ENCODE measurements around the gene DECR2. TPM values are rescaled to one million over a fixed set of nuclear protein-coding genes. Genes with fewer than 3 reads are reported as not detected.

DECR2 gene
- total and polyA plus RNA-seq, 2 of the 13 experiments (the other 11 are each of a cell fraction or from before 2014, with no cell fraction given), result 36.3 to 44.6 TPM

DNA sequence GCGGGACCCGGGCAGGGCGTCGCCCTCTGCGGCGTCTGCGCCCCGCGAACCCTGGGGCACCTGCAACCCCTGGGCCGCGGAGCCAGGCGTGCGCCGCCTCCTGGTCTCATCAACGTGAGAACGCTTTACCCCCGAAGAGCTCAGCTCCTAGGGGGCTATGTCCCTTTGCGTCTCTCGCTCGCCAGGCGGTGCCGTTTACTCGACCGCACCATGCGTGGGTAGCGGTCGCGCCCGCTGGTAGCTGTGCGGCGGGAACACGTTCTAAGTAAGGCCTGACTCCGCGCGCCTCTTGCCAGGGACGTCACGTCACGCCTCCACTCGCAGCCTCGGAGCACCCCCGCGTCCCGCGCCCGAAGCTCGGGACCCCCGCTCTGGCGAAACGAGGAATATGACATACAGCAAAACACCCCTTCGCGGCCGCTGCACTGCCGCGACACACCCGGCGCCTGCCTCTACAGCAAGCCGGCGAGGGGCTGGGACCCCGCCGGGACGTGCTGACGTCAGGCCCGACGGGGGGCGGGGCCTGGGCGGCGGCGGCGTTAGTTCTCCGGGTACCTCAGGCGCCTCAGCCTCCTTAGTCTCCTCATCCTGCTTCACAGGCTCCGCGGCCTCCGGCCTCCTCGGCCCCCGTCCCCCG is 23.5 kb downstream of the DECR2 start, which contains the start of gene RAB11FIP3 (continued):
- TF ChIP-seq PHB2 (IDR thresholded peaks at IDR 0.05; ENCODE audit: partially characterized antibody), result no peak
- TF ChIP-seq SNAPC2 (CRISPR knock-in tag; IDR thresholded peaks at IDR 0.05), result no peak
- TF ChIP-seq HES4 (CRISPR knock-in tag; IDR thresholded peaks at IDR 0.05; ENCODE audit: borderline replicate concordance), result no peak
- no peak for TF ChIP-seq ZBTB40 (IDR thresholded peaks at IDR 0.05)
- TF ChIP-seq ZBTB40 (CRISPR knock-in tag; IDR thresholded peaks at IDR 0.05), result no peak; the same call in 1 of the 2 replicates
- TF ChIP-seq SRSF9 (IDR thresholded peaks at IDR 0.05; ENCODE audit: borderline replicate concordance, insufficient read depth, low read depth, low read length, poor library complexity, severe bottlenecking), result no peak
- peak; percentile 81; the same call in 1 of the 2 replicates for TF ChIP-seq SALL2 (CRISPR knock-in tag; IDR thresholded peaks at IDR 0.05)
- TF ChIP-seq, protein P1, sequence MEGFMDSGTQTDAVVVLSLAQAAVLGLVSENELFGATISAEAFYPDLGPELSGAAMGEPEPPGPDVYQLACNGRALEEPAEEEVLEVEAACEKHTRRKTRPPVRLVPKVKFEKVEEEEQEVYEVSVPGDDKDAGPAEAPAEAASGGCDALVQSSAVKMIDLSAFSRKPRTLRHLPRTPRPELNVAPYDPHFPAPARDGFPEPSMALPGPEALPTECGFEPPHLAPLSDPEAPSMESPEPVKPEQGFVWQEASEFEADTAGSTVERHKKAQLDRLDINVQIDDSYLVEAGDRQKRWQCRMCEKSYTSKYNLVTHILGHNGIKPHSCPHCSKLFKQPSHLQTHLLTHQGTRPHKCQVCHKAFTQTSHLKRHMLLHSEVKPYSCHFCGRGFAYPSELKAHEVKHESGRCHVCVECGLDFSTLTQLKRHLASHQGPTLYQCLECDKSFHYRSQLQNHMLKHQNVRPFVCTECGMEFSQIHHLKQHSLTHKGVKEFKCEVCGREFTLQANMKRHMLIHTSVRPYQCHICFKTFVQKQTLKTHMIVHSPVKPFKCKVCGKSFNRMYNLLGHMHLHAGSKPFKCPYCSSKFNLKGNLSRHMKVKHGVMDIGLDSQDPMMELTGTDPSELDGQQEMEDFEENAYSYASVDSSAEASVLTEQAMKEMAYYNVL (CRISPR knock-in tag; IDR thresholded peaks at IDR 0.05; ENCODE audit: borderline replicate concordance), result peak; percentile 83
- TF ChIP-seq ZNF33B (CRISPR knock-in tag; IDR thresholded peaks at IDR 0.05), result 0 out of 2 replicates have a peak, but pooled peaks have one; percentile 60
- TF ChIP-seq ZNF260 (CRISPR knock-in tag; IDR thresholded peaks at IDR 0.05; ENCODE audit: borderline replicate concordance, low read depth), result no peak
- TF ChIP-seq, protein P2, sequence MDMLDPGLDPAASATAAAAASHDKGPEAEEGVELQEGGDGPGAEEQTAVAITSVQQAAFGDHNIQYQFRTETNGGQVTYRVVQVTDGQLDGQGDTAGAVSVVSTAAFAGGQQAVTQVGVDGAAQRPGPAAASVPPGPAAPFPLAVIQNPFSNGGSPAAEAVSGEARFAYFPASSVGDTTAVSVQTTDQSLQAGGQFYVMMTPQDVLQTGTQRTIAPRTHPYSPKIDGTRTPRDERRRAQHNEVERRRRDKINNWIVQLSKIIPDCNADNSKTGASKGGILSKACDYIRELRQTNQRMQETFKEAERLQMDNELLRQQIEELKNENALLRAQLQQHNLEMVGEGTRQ (IDR thresholded peaks at IDR 0.05; ENCODE audit: low read depth, low read length), result no peak
- TF ChIP-seq, protein P2 (CRISPR knock-in tag; IDR thresholded peaks at IDR 0.05; ENCODE audit: borderline replicate concordance), result no peak
- TF ChIP-seq ETS1 (CRISPR knock-in tag; IDR thresholded peaks at IDR 0.05), result 0 out of 2 replicates have a peak, but pooled peaks have one; percentile 49
- no peak for TF ChIP-seq FOXA1 (IDR thresholded peaks at IDR 0.05)
- TF ChIP-seq FOXA1 (CRISPR knock-in tag; IDR thresholded peaks at IDR 0.05), result no peak

All from HepG2 (cell line).